Measurements from ENCODE around the gene AGXT. TPM values are rescaled to one million over a fixed set of nuclear protein-coding genes. Genes with fewer than 3 reads are reported as not detected.

Gene AGXT
- total and polyA plus RNA-seq, 4 donors = 254 to 1,572 (median 1,428) TPM

DNA sequence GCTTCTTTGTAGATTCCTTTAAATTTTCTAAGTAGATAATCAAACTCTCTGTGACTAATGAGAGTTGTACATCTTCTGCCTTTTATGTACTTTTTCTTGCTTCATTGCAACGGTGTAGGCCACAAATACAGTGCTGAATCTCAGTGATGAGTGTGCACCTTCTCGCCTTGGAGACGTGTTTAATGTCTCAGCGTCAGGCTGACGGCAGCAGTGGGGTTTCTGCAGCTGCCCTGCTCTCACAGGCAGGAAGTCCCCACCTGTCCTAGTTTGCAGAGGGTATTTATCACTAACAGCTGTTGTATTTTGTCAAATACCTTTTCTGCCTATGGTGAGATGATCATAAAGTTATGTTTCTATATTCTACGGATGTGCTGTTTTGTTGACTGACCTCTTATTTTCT lies 13.3 kb downstream of the AGXT start:
- no peak for DNase-seq (ENCODE audit: low spot score)
- 68% methylated on average over 6 of the region's 6 CpGs for WGBS

DNA sequence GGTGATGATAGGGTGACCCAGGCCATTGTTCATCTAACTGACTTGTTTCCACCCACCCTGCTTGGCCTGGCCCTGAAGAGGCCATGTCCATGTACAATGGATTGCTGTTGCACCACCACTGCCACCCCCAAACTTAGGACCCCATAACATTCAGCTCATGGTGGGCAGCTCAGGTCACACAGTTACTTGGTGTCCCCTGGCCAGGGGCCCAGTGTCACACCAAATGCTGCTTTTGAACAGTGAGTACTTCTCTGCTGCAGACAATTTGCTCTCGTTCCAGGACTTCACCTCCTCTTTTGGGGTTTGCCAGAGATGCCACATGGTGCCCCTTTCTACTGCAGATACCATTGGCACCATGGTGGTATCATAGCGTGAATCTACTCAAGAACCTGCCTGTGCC lies 15.6 kb downstream of the AGXT start:
- WGBS = 92% methylated on average over 2 of the region's 2 CpGs
- Histone ChIP-seq H3K4me1 (ENCODE audit: control insufficient read depth in 4 of 4, insufficient read depth in 4 of 4, low read length in 3 of 4) (peaks cover 12 to 62% (median 54%) of the 10 kb centered on the region in 4 donors), H3K9me3 (ENCODE audit: control insufficient read depth in 4 of 4, low read length in 3 of 4) (no peaks in the 10 kb centered on the region), H3K36me3 (ENCODE audit: control insufficient read depth in 4 of 4, insufficient read depth in 3 of 4, low read depth in 1 of 4, low read length in 3 of 4) (peaks cover 3 to 11% (median 4%) of the 10 kb centered on the region in 4 donors), H3K27ac (ENCODE audit: low read depth in 1 of 2, low read length in 2 of 2) (no peak overlapping the region), H3K27me3 (ENCODE audit: control insufficient read depth in 4 of 4, insufficient read depth in 4 of 4, low read length in 3 of 4) (no peaks in the 10 kb centered on the region), H3K9ac (ENCODE audit: low read depth in 1 of 2, low read length in 2 of 2) (no peak overlapping the region), H3K4me3 (ENCODE audit: low read depth in 1 of 3, low read length in 3 of 3) (no peak overlapping the region)
- DNase-seq (ENCODE audit: low spot score) = no peak
- TF ChIP-seq RXRA (IDR thresholded peaks at IDR 0.05) (no peak), SP1 (IDR thresholded peaks at IDR 0.05) (no peak), FOXA2 (IDR thresholded peaks at IDR 0.05) (no peak), JUND (IDR thresholded peaks at IDR 0.05) (no peak), NR2F2 (IDR thresholded peaks at IDR 0.05) (no peak), HNF4A (conservative IDR thresholded peaks at IDR 0.05) (no peak)
- TF ChIP-seq, protein P1, sequence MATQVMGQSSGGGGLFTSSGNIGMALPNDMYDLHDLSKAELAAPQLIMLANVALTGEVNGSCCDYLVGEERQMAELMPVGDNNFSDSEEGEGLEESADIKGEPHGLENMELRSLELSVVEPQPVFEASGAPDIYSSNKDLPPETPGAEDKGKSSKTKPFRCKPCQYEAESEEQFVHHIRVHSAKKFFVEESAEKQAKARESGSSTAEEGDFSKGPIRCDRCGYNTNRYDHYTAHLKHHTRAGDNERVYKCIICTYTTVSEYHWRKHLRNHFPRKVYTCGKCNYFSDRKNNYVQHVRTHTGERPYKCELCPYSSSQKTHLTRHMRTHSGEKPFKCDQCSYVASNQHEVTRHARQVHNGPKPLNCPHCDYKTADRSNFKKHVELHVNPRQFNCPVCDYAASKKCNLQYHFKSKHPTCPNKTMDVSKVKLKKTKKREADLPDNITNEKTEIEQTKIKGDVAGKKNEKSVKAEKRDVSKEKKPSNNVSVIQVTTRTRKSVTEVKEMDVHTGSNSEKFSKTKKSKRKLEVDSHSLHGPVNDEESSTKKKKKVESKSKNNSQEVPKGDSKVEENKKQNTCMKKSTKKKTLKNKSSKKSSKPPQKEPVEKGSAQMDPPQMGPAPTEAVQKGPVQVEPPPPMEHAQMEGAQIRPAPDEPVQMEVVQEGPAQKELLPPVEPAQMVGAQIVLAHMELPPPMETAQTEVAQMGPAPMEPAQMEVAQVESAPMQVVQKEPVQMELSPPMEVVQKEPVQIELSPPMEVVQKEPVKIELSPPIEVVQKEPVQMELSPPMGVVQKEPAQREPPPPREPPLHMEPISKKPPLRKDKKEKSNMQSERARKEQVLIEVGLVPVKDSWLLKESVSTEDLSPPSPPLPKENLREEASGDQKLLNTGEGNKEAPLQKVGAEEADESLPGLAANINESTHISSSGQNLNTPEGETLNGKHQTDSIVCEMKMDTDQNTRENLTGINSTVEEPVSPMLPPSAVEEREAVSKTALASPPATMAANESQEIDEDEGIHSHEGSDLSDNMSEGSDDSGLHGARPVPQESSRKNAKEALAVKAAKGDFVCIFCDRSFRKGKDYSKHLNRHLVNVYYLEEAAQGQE (IDR thresholded peaks at IDR 0.05) = no peak
- TF ChIP-seq, protein P2, sequence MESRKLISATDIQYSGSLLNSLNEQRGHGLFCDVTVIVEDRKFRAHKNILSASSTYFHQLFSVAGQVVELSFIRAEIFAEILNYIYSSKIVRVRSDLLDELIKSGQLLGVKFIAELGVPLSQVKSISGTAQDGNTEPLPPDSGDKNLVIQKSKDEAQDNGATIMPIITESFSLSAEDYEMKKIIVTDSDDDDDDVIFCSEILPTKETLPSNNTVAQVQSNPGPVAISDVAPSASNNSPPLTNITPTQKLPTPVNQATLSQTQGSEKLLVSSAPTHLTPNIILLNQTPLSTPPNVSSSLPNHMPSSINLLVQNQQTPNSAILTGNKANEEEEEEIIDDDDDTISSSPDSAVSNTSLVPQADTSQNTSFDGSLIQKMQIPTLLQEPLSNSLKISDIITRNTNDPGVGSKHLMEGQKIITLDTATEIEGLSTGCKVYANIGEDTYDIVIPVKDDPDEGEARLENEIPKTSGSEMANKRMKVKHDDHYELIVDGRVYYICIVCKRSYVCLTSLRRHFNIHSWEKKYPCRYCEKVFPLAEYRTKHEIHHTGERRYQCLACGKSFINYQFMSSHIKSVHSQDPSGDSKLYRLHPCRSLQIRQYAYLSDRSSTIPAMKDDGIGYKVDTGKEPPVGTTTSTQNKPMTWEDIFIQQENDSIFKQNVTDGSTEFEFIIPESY (IDR thresholded peaks at IDR 0.05) = no peak
- TF ChIP-seq, protein P3, sequence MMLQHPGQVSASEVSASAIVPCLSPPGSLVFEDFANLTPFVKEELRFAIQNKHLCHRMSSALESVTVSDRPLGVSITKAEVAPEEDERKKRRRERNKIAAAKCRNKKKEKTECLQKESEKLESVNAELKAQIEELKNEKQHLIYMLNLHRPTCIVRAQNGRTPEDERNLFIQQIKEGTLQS (IDR thresholded peaks at IDR 0.05) = no peak

More for the DNA sequence above, 13.3 kb downstream of the AGXT start:
- H3K27ac ChIP-seq (ENCODE audit: low read depth in 1 of 2, low read length in 2 of 2) = no peak overlapping the region
- peaks cover 11 to 63% (median 49%) of the 10 kb centered on the region in 4 donors for H3K4me1 ChIP-seq (ENCODE audit: control insufficient read depth in 4 of 4, insufficient read depth in 4 of 4, low read length in 3 of 4)
- no peak overlapping the region for H3K9ac ChIP-seq (ENCODE audit: low read depth in 1 of 2, low read length in 2 of 2)
- TF ChIP-seq, protein P4, sequence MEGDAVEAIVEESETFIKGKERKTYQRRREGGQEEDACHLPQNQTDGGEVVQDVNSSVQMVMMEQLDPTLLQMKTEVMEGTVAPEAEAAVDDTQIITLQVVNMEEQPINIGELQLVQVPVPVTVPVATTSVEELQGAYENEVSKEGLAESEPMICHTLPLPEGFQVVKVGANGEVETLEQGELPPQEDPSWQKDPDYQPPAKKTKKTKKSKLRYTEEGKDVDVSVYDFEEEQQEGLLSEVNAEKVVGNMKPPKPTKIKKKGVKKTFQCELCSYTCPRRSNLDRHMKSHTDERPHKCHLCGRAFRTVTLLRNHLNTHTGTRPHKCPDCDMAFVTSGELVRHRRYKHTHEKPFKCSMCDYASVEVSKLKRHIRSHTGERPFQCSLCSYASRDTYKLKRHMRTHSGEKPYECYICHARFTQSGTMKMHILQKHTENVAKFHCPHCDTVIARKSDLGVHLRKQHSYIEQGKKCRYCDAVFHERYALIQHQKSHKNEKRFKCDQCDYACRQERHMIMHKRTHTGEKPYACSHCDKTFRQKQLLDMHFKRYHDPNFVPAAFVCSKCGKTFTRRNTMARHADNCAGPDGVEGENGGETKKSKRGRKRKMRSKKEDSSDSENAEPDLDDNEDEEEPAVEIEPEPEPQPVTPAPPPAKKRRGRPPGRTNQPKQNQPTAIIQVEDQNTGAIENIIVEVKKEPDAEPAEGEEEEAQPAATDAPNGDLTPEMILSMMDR (IDR thresholded peaks at IDR 0.05; ENCODE audit: low read depth, low read length, missing input control) = no peak
- no peak for TF ChIP-seq NR2F2 (IDR thresholded peaks at IDR 0.05)
- TF ChIP-seq, protein P1 (IDR thresholded peaks at IDR 0.05) = no peak
- TF ChIP-seq, protein P5, sequence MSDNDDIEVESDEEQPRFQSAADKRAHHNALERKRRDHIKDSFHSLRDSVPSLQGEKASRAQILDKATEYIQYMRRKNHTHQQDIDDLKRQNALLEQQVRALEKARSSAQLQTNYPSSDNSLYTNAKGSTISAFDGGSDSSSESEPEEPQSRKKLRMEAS (IDR thresholded peaks at IDR 0.05) = no peak
- TF ChIP-seq FOXA2 (IDR thresholded peaks at IDR 0.05) = no peak
- no peak for TF ChIP-seq RXRA (IDR thresholded peaks at IDR 0.05)
- TF ChIP-seq RAD21 (IDR thresholded peaks at IDR 0.05) = no peak
- no peak for TF ChIP-seq TAF1 (conservative IDR thresholded peaks at IDR 0.05)
- no peak for TF ChIP-seq HNF4A (conservative IDR thresholded peaks at IDR 0.05)
- H3K4me3 ChIP-seq (ENCODE audit: low read depth in 1 of 3, low read length in 3 of 3) = no peak overlapping the region
- no peaks in the 10 kb centered on the region for H3K9me3 ChIP-seq (ENCODE audit: control insufficient read depth in 4 of 4, low read length in 3 of 4)
- H3K27me3 ChIP-seq (ENCODE audit: control insufficient read depth in 4 of 4, insufficient read depth in 4 of 4, low read length in 3 of 4) = no peaks in the 10 kb centered on the region
- peaks cover 5 to 11% (median 7%) of the 10 kb centered on the region in 4 donors for H3K36me3 ChIP-seq (ENCODE audit: control insufficient read depth in 4 of 4, insufficient read depth in 3 of 4, low read depth in 1 of 4, low read length in 3 of 4)
